ENCODE data around the gene KCND3.

The KCND3 gene

DNA sequence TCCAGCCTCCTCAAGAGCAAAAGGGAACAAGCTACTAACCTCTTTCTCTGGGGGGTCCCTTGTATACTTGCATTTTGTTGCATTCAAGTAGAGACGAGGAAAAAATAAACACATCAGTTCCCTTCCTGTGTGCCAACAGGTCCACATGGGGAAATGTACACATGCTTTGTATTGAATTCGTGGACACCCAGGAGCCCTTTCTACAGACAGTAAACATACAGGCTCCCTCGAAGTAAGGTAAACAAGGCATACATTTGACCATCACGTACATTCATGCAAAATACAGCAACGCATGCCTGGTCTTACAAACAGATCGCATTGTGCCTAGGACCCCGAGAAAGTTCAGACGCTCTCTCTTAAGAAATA, 1.1 kb downstream of the KCND3 start:
- peaks cover 54% of the 10 kb centered on the region for H3K27me3 ChIP-seq (ENCODE audit: insufficient read depth, poor library complexity, severe bottlenecking)

DNA sequence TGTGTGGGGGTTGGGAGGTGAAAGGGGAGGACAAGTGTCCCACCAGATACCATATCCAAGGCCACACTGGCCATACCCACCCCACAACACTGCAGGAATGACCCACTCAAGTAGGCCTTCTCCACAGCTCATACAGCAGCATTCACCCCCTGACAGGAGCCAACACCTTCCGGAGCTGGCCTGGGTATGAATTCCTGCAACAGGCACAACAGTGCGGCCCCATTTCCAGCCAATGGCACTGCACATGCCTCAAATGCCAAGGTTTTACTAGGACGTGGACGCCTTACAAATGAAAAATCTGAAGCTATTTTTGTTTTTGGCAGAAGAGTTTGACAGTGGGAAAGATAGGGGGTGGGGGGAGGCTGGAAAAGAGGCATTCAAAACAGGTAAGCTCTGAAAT, 2.0 kb downstream of the KCND3 start:
- Histone ChIP-seq H3K4me3 (replicated peaks; ENCODE audit: insufficient read depth, low read length) (no peak overlapping the region), H3K27ac (replicated peaks) (no peak overlapping the region), H3K27me3 (ENCODE audit: insufficient read depth, poor library complexity, severe bottlenecking) (peaks cover 45% of the 10 kb centered on the region)
- no peak for TF ChIP-seq POLR2AphosphoS5 (IDR thresholded peaks at IDR 0.05; ENCODE audit: low read depth)
- TF ChIP-seq, protein P1, sequence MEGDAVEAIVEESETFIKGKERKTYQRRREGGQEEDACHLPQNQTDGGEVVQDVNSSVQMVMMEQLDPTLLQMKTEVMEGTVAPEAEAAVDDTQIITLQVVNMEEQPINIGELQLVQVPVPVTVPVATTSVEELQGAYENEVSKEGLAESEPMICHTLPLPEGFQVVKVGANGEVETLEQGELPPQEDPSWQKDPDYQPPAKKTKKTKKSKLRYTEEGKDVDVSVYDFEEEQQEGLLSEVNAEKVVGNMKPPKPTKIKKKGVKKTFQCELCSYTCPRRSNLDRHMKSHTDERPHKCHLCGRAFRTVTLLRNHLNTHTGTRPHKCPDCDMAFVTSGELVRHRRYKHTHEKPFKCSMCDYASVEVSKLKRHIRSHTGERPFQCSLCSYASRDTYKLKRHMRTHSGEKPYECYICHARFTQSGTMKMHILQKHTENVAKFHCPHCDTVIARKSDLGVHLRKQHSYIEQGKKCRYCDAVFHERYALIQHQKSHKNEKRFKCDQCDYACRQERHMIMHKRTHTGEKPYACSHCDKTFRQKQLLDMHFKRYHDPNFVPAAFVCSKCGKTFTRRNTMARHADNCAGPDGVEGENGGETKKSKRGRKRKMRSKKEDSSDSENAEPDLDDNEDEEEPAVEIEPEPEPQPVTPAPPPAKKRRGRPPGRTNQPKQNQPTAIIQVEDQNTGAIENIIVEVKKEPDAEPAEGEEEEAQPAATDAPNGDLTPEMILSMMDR (IDR thresholded peaks at IDR 0.05; ENCODE audit: insufficient read depth, low read length) = no peak
- TF ChIP-seq GABPA (IDR thresholded peaks at IDR 0.05; ENCODE audit: low read depth) = no peak
- no peak for TF ChIP-seq SPI1 (IDR thresholded peaks at IDR 0.05; ENCODE audit: borderline replicate concordance, low read depth)
- TF ChIP-seq, protein P2, sequence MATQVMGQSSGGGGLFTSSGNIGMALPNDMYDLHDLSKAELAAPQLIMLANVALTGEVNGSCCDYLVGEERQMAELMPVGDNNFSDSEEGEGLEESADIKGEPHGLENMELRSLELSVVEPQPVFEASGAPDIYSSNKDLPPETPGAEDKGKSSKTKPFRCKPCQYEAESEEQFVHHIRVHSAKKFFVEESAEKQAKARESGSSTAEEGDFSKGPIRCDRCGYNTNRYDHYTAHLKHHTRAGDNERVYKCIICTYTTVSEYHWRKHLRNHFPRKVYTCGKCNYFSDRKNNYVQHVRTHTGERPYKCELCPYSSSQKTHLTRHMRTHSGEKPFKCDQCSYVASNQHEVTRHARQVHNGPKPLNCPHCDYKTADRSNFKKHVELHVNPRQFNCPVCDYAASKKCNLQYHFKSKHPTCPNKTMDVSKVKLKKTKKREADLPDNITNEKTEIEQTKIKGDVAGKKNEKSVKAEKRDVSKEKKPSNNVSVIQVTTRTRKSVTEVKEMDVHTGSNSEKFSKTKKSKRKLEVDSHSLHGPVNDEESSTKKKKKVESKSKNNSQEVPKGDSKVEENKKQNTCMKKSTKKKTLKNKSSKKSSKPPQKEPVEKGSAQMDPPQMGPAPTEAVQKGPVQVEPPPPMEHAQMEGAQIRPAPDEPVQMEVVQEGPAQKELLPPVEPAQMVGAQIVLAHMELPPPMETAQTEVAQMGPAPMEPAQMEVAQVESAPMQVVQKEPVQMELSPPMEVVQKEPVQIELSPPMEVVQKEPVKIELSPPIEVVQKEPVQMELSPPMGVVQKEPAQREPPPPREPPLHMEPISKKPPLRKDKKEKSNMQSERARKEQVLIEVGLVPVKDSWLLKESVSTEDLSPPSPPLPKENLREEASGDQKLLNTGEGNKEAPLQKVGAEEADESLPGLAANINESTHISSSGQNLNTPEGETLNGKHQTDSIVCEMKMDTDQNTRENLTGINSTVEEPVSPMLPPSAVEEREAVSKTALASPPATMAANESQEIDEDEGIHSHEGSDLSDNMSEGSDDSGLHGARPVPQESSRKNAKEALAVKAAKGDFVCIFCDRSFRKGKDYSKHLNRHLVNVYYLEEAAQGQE (IDR thresholded peaks at IDR 0.05; ENCODE audit: insufficient replicate concordance, low read depth) = no peak
- no peak for DNase-seq (ENCODE audit: low read depth in 1 of 2, low spot score in 1 of 2)

More for the DNA sequence above, 1.1 kb downstream of the KCND3 start:
- Histone ChIP-seq H3K4me3 (replicated peaks; ENCODE audit: insufficient read depth, low read length) (no peak overlapping the region), H3K27ac (replicated peaks) (no peak overlapping the region)
- no peak for TF ChIP-seq POLR2AphosphoS5 (IDR thresholded peaks at IDR 0.05; ENCODE audit: low read depth)
- no peak for TF ChIP-seq GABPA (IDR thresholded peaks at IDR 0.05; ENCODE audit: low read depth)
- TF ChIP-seq, protein P1 (IDR thresholded peaks at IDR 0.05; ENCODE audit: insufficient read depth, low read length) = no peak
- no peak for TF ChIP-seq SPI1 (IDR thresholded peaks at IDR 0.05; ENCODE audit: borderline replicate concordance, low read depth)
- TF ChIP-seq, protein P2 (IDR thresholded peaks at IDR 0.05; ENCODE audit: insufficient replicate concordance, low read depth) = no peak
- DNase-seq (ENCODE audit: low read depth in 1 of 2, low spot score in 1 of 2) = no peak

DNA sequence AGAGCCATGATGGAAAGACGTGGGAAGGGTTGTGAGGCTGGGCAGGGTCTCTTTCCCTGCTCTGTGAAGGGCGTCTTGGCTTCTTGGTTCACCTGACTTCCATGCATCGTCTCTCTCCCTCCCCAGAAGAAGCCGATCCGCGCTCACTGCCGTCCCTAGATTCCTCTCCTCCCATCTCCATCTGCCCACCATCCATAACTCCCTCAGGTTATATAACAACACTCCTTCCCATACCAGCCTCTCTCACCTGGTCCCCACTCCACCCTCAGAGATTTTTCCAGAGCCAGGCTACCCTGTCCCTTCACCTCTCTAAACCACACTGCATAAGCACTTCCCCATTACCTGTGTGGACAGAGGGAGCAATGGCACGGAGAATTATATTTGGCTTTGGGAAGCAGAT, 6.0 kb downstream of the KCND3 start:
- H3K4me3 ChIP-seq (replicated peaks; ENCODE audit: insufficient read depth, low read length) = no peak overlapping the region
- H3K27ac ChIP-seq (replicated peaks) = no peak overlapping the region
- DNase-seq (ENCODE audit: low read depth in 1 of 2, low spot score in 1 of 2) = no peak
- TF ChIP-seq GABPA (IDR thresholded peaks at IDR 0.05; ENCODE audit: low read depth) = no peak
- TF ChIP-seq SPI1 (IDR thresholded peaks at IDR 0.05; ENCODE audit: borderline replicate concordance, low read depth) = no peak
- TF ChIP-seq, protein P2 (IDR thresholded peaks at IDR 0.05; ENCODE audit: insufficient replicate concordance, low read depth) = no peak
- TF ChIP-seq POLR2AphosphoS5 (IDR thresholded peaks at IDR 0.05; ENCODE audit: low read depth) = no peak
- TF ChIP-seq, protein P1 (IDR thresholded peaks at IDR 0.05; ENCODE audit: insufficient read depth, low read length) = no peak
- peaks cover 25% of the 10 kb centered on the region for H3K27me3 ChIP-seq (ENCODE audit: insufficient read depth, poor library complexity, severe bottlenecking)
